Subcutaneous adipose tissue (tissue), 4 donors: ENCODE results near the gene ADCY3. TPM values are rescaled to one million over a fixed set of nuclear protein-coding genes. Genes with fewer than 3 reads are reported as not detected.

Experiments used
- total RNA-seq, 4 donors: library from RNA; depleted of rRNA; stranded (reverse); fragments of >200 nt; gene quantifications; one replicate each; pipeline ENCODE4 v1.1.0, GENCODE V29; 2016
- TF ChIP-seq, protein P1 (sequence below): fragments of 450-650 bp; IDR thresholded peaks from one replicate; pipeline ENCODE4 v1.5.1; 2016; ENCODE audit warnings: low read depth, mild to moderate bottlenecking, control low read depth, antibody characterized with exemption, moderate library complexity

ADCY3 gene
- total RNA-seq, 4 donors from 2014 or later: 39.2 to 133 (median 74.5) TPM

DNA sequence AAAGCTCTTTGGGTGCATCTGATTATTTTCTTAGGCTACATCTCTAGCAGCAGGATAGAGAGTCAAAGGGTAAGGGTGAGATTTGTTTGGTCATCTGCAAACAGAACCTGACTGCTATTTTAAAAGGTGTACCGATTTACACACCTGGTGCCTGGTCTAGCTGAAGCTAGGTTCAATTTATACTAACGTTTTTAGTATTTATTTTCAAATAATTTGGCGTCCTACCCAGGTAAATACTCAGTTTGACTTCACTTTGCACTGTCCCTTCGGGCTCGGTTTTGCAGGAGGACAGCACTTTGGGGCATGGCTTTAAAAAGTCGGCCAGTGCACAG is 127.5 kb downstream of the ADCY3 start:
- TF ChIP-seq, protein P1, sequence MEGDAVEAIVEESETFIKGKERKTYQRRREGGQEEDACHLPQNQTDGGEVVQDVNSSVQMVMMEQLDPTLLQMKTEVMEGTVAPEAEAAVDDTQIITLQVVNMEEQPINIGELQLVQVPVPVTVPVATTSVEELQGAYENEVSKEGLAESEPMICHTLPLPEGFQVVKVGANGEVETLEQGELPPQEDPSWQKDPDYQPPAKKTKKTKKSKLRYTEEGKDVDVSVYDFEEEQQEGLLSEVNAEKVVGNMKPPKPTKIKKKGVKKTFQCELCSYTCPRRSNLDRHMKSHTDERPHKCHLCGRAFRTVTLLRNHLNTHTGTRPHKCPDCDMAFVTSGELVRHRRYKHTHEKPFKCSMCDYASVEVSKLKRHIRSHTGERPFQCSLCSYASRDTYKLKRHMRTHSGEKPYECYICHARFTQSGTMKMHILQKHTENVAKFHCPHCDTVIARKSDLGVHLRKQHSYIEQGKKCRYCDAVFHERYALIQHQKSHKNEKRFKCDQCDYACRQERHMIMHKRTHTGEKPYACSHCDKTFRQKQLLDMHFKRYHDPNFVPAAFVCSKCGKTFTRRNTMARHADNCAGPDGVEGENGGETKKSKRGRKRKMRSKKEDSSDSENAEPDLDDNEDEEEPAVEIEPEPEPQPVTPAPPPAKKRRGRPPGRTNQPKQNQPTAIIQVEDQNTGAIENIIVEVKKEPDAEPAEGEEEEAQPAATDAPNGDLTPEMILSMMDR: no peak

DNA sequence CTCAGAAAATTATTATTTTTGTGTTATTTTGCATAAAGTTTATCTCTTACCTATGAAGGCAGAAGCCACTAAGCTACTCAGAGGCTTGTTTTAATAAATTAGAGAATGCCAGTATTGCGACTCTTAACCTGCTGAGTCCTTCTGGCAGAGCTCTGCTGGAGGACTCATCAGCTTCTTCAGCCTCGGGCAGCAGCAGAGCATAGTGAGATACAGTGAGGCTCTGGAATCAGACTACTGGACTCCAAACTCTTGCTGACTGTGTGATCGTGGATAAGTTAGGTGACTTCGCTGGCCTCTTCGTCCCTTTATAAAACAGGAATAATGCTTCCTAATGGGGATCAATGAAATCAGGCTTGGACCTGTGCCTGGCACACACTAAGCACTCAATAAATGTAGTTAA is 128.6 kb downstream of the ADCY3 start:
- TF ChIP-seq, protein P1: no peak

DNA sequence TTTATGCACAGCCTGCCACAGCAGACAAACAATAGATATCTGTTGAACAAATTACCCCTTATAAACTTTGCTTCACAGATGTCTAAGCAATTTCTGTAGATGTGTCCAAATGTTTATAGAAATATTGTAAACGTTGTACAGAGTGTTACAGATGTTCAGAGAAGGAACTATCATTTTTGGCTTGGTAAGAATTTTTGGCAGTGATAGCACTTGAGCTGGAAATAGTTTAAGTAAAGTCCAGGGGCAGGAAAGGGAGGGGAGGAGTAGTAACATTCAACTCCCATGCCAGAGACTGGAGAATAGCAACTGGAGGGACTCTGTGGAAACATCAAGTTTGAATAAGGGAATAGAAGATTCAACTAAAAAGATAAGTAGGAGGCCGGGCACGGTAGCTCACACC is 131.2 kb downstream of the ADCY3 start:
- TF ChIP-seq, protein P1: no peak

DNA sequence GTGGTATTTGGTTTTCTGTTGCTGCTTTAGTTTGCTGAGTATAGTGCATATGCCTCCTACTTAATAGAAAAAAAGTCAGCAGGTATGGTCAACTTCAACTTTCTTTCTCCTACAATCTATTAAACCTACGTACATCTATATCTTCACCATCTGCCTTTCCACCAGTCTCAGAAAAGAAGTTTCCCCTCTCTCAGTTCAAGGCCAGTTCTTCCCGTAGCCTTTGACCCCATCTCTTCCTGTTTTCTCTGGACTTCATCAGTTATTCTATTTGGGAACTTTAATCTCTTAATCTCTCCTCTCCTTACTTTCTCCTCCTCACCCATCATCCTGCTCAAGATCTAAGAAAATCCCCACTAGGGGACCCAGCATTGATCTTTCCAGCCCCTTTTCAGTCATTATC is 132.5 kb downstream of the ADCY3 start:
- TF ChIP-seq, protein P1: no peak

DNA sequence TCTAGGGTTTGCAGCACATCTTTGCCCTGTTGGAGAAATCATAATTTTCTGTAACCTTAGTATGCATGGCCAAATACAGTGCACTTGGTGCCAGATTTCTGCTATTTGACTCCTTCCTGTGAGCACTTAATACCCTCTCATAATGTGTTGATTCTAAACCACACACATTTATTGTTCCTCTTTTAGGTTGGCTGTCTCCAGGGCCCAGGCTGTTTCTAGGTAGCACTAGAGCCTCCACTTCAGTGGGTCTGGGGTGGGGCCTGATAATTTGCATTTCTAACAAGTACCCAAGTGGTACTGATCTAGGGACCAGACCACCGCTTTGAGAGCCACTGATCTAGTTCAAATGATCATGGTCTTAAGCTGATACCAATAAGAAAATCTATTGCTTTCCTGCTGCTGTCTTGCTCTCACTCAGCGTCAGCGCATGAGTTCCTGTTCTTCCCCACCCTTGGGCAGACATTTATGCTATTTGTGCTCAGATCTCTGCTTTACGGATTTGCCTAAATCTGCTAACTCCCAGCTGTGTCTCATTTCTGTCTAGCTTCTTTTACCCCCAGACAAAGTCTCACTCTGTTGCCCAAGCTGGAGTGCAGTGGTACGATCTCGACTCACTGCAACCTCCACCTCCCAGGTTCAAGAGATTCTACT is 134.2 kb downstream of the ADCY3 start:
- TF ChIP-seq, protein P1: no peak

DNA sequence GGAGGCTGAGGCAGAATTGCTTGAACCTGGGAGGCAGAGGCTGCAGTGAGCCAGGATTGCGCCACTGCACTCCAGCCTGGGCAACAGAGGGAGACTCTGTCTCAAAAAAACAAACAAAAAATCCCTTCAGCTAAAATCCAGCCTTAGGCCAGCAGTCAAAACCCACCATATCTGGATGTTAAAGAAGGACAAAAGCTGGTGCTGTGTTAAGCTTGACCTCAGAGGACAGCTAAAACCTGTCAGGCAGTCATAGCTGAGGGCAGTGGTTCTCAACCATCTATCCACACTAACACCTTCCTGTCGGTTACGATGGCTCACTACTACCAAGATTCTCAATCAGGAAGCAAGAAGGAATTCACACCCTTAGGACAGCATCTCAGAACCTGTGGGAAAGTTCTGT is 136.4 kb downstream of the ADCY3 start:
- TF ChIP-seq, protein P1: no peak

DNA sequence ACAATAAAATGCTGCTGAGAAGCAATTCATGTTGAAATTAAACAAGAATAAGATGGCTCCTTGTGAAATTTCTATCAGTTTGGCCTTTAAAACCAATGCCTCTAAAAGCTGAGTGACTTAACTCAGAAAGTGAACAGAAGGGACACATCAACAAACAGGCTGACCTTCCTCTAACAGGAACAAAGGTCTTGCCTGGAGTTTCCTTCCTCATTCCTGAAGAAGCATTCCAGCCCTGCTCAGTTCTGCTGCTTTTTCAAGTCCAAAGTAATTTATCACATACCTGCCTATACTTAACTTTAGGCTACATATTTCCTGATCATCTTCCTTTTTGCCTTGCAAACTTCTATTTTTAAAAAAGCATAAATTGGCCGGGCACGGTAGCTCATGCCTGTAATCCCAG is 140.9 kb downstream of the ADCY3 start:
- TF ChIP-seq, protein P1: no peak
